HG03378 (cell line): Measurements from ENCODE around the gene ZNF580.

Source experiments
- ATAC-seq: cut with Tn5 transposase; IDR thresholded peaks from one replicate; pipeline ENCODE4 v1.9.1; 2021; ENCODE audit warnings: mild to moderate bottlenecking, moderate library complexity; ENCODE audit not compliant: unreplicated experiment

ZNF580 gene

GRCh38 chr19:55674841-55675660 lies 34.2 kb downstream of the ZNF580 start, which contains the start of gene EPN1:
Gene EPN1, plus strand, starts transcription at chr19:55675226. Its CDS starts 3,402 bp downstream, at chr19:55678628.
- ATAC-seq = peak; percentile 35

GRCh38 chr19:55675661-55676354 lies 35.0 kb downstream of the ZNF580 start:
- ATAC-seq = no peak

GRCh38 chr19:55676383-55676782 lies 35.6 kb downstream of the ZNF580 start:
- ATAC-seq = no peak

- no peak for ATAC-seq
These were observed 36.2 kb downstream of the ZNF580 start for GRCh38 chr19:55676889-55677505.

- ATAC-seq = no peak
These were observed 36.8 kb downstream of the ZNF580 start for GRCh38 chr19:55677572-55678028.

- peak; percentile 72 for ATAC-seq
These were observed 37.4 kb downstream of the ZNF580 start for GRCh38 chr19:55678121-55678671.

GRCh38 chr19:55679343-55680257 lies 38.8 kb downstream of the ZNF580 start:
- no peak for ATAC-seq

- no peak for ATAC-seq
These were observed 39.7 kb downstream of the ZNF580 start for GRCh38 chr19:55680339-55681130.

GRCh38 chr19:55681131-55682092 lies 40.6 kb downstream of the ZNF580 start:
- ATAC-seq = no peak

- no peak for ATAC-seq
These were observed 42.9 kb downstream of the ZNF580 start for GRCh38 chr19:55683449-55684261.

GRCh38 chr19:55684946-55685681 lies 44.3 kb downstream of the ZNF580 start:
- no peak for ATAC-seq

GRCh38 chr19:55685776-55686175 lies 45.0 kb downstream of the ZNF580 start:
- no peak for ATAC-seq

GRCh38 chr19:55686311-55687050 lies 45.7 kb downstream of the ZNF580 start:
- no peak for ATAC-seq

GRCh38 chr19:55687281-55688201 lies 46.7 kb downstream of the ZNF580 start:
- no peak for ATAC-seq
